BLaER1 (cell line): ENCODE results near the gene DNASE1L3.
"Not testable (repeated sequence)": the region's sequence is repeated elsewhere in the genome, so short reads cannot be mapped to it uniquely, and the experiment has no call there.

Source experiments
- H3K27ac ChIP-seq: shearing (Covaris generic); formaldehyde crosslinking; 2 replicates; pipeline ENCODE4 v1.8.1; 2022
- H3K27me3 ChIP-seq: shearing (Covaris generic); formaldehyde crosslinking; 2 replicates; pipeline ENCODE4 v1.8.1; 2022
- H3K36me3 ChIP-seq: shearing (Covaris generic); formaldehyde crosslinking; 2 replicates; pipeline ENCODE4 v1.8.1; 2022
- H3K4me1 ChIP-seq: shearing (Covaris generic); formaldehyde crosslinking; 2 replicates; pipeline ENCODE4 v1.8.1; 2022
- H3K4me2 ChIP-seq: shearing (Covaris generic); formaldehyde crosslinking; 2 replicates; pipeline ENCODE4 v1.8.1; 2022
- H3K4me3 ChIP-seq: shearing (Covaris generic); formaldehyde crosslinking; 2 replicates; pipeline ENCODE4 v1.8.1; 2022
- H3K9ac ChIP-seq: shearing (Covaris generic); formaldehyde crosslinking; 2 replicates; pipeline ENCODE4 v1.8.1; 2022
- H3K9me3 ChIP-seq: shearing (Covaris generic); formaldehyde crosslinking; 2 replicates; pipeline ENCODE4 v1.8.1; 2022
- H4K20me1 ChIP-seq: shearing (Covaris generic); formaldehyde crosslinking; 2 replicates; pipeline ENCODE4 v1.8.1; 2022
- Cebpa-rat ChIP-seq: shearing (Covaris generic); IDR thresholded peaks from 2 replicates; pipeline ENCODE4 v1.8.1; 2022

The DNASE1L3 gene

GRCh38 chr3:58246148-58247047, 35.6 kb upstream of the DNASE1L3 start:
- Histone ChIP-seq H3K4me2 (no peak overlapping the region), H3K4me3 (no peak overlapping the region), H4K20me1 (peaks cover 25% of the 10 kb centered on the region; the same call in 1 of the 2 replicates), H3K9me3 (no peaks in the 10 kb centered on the region), H3K36me3 (no peaks in the 10 kb centered on the region), H3K27me3 (no peaks in the 10 kb centered on the region), H3K27ac (no peak overlapping the region), H3K4me1 (peaks cover 7% of the 10 kb centered on the region), H3K9ac (no peak overlapping the region)
- TF ChIP-seq Cebpa-rat: no peak

- H3K9ac ChIP-seq: no peak overlapping the region
- H3K27me3 ChIP-seq: no peaks in the 10 kb centered on the region
- no peak overlapping the region for H3K4me2 ChIP-seq
- no peak overlapping the region for H3K4me3 ChIP-seq
- H3K9me3 ChIP-seq: no peaks in the 10 kb centered on the region
- TF ChIP-seq Cebpa-rat: no peak
- peaks cover 40% of the 10 kb centered on the region for H4K20me1 ChIP-seq
- no peak overlapping the region for H3K27ac ChIP-seq
- no peaks in the 10 kb centered on the region for H3K36me3 ChIP-seq
- H3K4me1 ChIP-seq: peaks cover under 1% of the 10 kb centered on the region; the same call in 1 of the 2 replicates
Observed at GRCh38 chr3:58243976-58244585, 33.3 kb upstream of the DNASE1L3 start.

DNA sequence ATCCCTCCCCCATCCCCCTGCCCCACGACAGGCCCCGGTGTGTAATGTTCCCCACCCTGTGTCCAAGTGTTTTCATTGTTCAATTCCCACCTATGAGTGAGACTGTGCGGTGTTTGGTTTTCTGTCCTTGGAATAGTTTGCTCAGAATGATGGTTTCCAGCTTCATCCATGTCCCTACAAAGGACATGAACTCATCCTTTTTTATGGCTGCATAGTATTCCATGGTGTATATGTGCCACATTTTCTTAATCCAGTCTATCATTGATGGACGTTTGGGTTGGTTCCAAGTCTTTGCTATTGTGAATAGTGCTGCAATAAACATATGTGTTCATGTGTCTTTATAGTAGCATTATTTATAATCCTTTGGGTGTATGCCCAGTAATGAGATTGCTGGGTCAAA, 32.1 kb upstream of the DNASE1L3 start:
- peaks cover 40% of the 10 kb centered on the region for H4K20me1 ChIP-seq
- H3K4me3 ChIP-seq, H3K36me3 ChIP-seq, H3K4me2 ChIP-seq, H3K9me3 ChIP-seq, H3K27me3 ChIP-seq, H3K27ac ChIP-seq, H3K4me1 ChIP-seq, H3K9ac ChIP-seq: not testable (repeated sequence)

DNA sequence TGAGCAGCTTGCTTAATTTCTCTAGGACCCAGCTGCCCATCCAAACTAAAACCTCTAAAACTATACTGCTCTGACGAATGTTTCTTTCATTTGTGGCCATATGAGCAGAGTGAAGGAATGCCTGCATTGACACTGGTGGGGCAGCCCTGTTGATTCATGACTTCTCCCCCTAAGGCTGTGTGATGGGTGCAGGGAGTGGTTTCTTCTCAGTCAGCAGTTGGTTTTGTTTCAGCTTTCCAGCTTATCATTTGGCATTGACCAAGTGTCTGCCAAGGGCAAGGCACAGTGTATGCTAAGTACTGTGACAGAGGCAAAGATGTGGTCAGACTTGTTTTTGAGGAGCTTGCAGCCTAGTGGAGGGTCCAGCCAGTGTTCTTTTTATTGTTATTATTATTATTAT, 31.6 kb upstream of the DNASE1L3 start:
- no peak overlapping the region for H3K4me2 ChIP-seq
- H3K4me3 ChIP-seq: no peak overlapping the region
- H3K9ac ChIP-seq: no peak overlapping the region
- peaks cover 6% of the 10 kb centered on the region for H3K4me1 ChIP-seq
- H3K27ac ChIP-seq: no peak overlapping the region
- peaks cover 36% of the 10 kb centered on the region for H4K20me1 ChIP-seq
- H3K9me3 ChIP-seq: no peaks in the 10 kb centered on the region
- H3K27me3 ChIP-seq: no peaks in the 10 kb centered on the region
- TF ChIP-seq Cebpa-rat: no peak
- no peaks in the 10 kb centered on the region for H3K36me3 ChIP-seq

DNA sequence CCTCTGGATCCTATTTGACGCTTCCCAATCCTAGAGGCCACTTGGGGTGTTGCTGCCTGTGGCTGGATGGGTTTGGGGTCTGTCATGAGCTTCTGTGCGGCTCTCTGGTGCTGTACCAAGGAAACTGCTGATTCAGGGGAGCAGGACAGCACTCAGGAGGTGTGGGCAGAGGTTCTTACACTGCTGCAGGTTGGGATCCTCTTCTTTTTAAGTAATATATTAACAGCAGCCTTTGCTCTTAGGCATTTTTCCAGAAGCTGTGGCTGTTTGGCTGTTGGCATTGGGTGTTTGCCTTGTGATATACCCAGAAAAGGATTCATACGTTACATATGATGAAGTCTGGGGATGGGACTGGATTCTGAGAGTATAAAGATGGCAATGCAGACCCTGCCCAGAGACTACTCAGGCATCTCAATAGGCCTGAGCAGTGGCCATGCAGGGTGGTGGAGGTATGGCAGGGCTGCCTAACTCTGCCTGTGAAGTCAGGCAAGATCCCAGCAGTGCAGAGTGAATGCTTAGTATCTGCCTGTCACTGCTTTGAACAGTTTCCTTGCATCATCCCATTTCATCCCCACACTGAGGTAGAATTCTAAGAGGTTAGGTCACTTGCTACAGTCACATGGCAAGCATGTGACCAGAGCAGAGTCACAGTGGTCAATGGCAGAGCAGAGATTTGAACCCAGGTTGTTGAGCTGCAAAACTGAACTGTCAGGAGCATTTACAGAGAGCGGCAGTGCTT, 30.7 kb upstream of the DNASE1L3 start:
- H3K4me3 ChIP-seq: no peak overlapping the region
- no peak overlapping the region for H3K9ac ChIP-seq
- no peak for TF ChIP-seq Cebpa-rat
- peaks cover 33% of the 10 kb centered on the region for H4K20me1 ChIP-seq
- peaks cover 12% of the 10 kb centered on the region for H3K4me1 ChIP-seq
- no peaks in the 10 kb centered on the region for H3K36me3 ChIP-seq
- no peak overlapping the region for H3K27ac ChIP-seq
- H3K27me3 ChIP-seq: no peaks in the 10 kb centered on the region
- H3K4me2 ChIP-seq: no peak overlapping the region
- H3K9me3 ChIP-seq: no peaks in the 10 kb centered on the region

- no peak for TF ChIP-seq Cebpa-rat
- no peaks in the 10 kb centered on the region for H3K27me3 ChIP-seq
- no peak overlapping the region for H3K27ac ChIP-seq
- peak overlapping the region; percentile 97 for H3K4me2 ChIP-seq
- 0 out of 2 replicates have a peak overlapping the region, but pooled peaks have one; percentile 79 for H3K9ac ChIP-seq
- peaks cover 26% of the 10 kb centered on the region for H4K20me1 ChIP-seq
- peak overlapping the region; percentile 89 for H3K4me3 ChIP-seq
- no peaks in the 10 kb centered on the region for H3K36me3 ChIP-seq
- H3K4me1 ChIP-seq: peaks cover 16% of the 10 kb centered on the region
- H3K9me3 ChIP-seq: no peaks in the 10 kb centered on the region
Observed at GRCh38 chr3:58238830-58239229, 28.1 kb upstream of the DNASE1L3 start.

GRCh38 chr3:58237941-58238681, 27.3 kb upstream of the DNASE1L3 start:
- Histone ChIP-seq H3K36me3 (no peaks in the 10 kb centered on the region), H3K4me2 (peak overlapping the region; percentile 97), H4K20me1 (peaks cover 26% of the 10 kb centered on the region), H3K27me3 (no peaks in the 10 kb centered on the region), H3K4me3 (peak overlapping the region; percentile 89), H3K9ac (peak overlapping the region; percentile 79), H3K27ac (peak overlapping the region; percentile 59), H3K9me3 (no peaks in the 10 kb centered on the region), H3K4me1 (peaks cover 16% of the 10 kb centered on the region)
- TF ChIP-seq Cebpa-rat: peak; percentile 50; the same call in 1 of the 2 replicates

DNA sequence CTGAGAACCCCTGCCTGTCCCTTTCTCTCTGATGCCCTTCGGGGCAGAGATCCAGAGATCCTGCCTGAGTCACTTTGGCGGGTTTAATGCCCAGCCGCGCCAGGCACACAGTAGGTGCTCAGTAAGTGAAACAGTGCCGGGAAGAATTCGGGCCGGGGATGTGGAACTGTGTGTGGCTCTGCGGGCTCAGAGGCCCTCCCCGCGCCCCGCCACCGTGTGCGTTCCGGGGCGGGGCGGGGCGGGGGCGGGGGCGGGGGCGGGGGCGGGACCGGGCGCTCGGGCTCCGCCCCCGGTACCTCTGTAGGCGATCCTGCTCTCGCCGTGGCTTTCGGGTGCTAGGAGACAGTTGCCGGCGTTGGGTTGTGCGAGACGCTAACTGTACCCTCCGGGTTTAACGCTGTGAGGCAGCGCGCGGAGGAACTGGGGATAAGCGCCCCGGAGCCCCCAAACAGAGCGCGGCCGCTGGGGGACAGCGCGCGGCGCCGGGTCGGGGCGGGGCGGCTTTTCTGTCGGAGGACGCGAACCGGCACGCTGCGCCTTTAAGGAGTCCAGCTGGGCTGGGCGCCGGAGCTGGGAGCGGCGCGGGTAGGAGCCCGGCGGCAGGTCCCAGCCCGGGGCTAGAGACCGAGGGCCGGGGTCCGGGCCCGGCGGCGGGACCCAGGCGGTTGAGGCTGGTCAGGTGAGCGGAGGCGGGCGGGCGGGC, 26.6 kb upstream of the DNASE1L3 start, which contains the start of gene ABHD6:
Gene ABHD6 (plus strand): TSS at position 555 of the 703 bp plus-strand sequence. CDS start 18,795 bp downstream, outside the sequence.
- peaks cover 22% of the 10 kb centered on the region for H3K4me1 ChIP-seq
- peak within 1 kb of the TSS; percentile 97 for H3K4me2 ChIP-seq
- peak within 1 kb of the TSS; percentile 59 for H3K27ac ChIP-seq
- H3K9me3 ChIP-seq: no peaks in the 10 kb centered on the region
- no peaks in the 10 kb centered on the region for H3K36me3 ChIP-seq
- H3K9ac ChIP-seq: peak within 1 kb of the TSS; percentile 79
- no peak for TF ChIP-seq Cebpa-rat
- H4K20me1 ChIP-seq: peaks cover 25% of the 10 kb centered on the region
- no peaks in the 10 kb centered on the region for H3K27me3 ChIP-seq
- H3K4me3 ChIP-seq: peak within 1 kb of the TSS; percentile 89
